HEK293T (cell line): ENCODE measurements around the gene COL11A1.
"Not testable (repeated sequence)": the region's sequence is repeated elsewhere in the genome, so short reads cannot be mapped to it uniquely, and the experiment has no call there.

Experiments
- CTCF ChIA-PET: fragments of 350-600 bp; formaldehyde crosslinking; extraction: SDS; loops from one replicate; lab custom pipeline; 2021; ENCODE audit warnings: antibody characterized with exemption, inconsistent platforms; lab: Yijun Ruan, JAX
- POLR2A ChIA-PET: fragments of 350-600 bp; formaldehyde crosslinking; extraction: SDS; loops from one replicate; lab custom pipeline; 2020; ENCODE audit warnings: antibody characterized with exemption, inconsistent platforms; lab: Yijun Ruan, JAX
- DNase-seq: peaks from one replicate; pipeline ENCODE4 v3.0.0; 2012; ENCODE audit warnings: mixed read lengths; ENCODE audit errors: extremely low spot score
- ARNT ChIP-seq: fragments of 450-650 bp; IDR thresholded peaks from 2 replicates; pipeline ENCODE4 v1.6.1; 2017; ENCODE audit warnings: mild to moderate bottlenecking
- BHLHE40 ChIP-seq: fragments of 450-650 bp; IDR thresholded peaks from 2 replicates; pipeline ENCODE4 v1.6.1; 2016; ENCODE audit warnings: mild to moderate bottlenecking, moderate library complexity, borderline replicate concordance
- CTBP1 ChIP-seq: fragments of 450-650 bp; IDR thresholded peaks from 2 replicates; pipeline ENCODE4 v1.6.1; 2016; ENCODE audit warnings: borderline replicate concordance
- ELF4 ChIP-seq: fragments of 450-650 bp; IDR thresholded peaks from 2 replicates; pipeline ENCODE4 v1.6.1; 2017; ENCODE audit warnings: antibody characterized with exemption
- FOXA1 ChIP-seq: fragments of 450-650 bp; IDR thresholded peaks from 2 replicates; pipeline ENCODE4 v1.6.1; 2016; ENCODE audit warnings: mild to moderate bottlenecking
- FOXK2 ChIP-seq: fragments of 450-650 bp; IDR thresholded peaks from 2 replicates; pipeline ENCODE4 v1.6.1; 2016; ENCODE audit warnings: mild to moderate bottlenecking
- FOXM1 ChIP-seq: fragments of 450-650 bp; IDR thresholded peaks from 2 replicates; pipeline ENCODE4 v1.6.1; 2017; ENCODE audit warnings: mild to moderate bottlenecking, borderline replicate concordance
- HDGF ChIP-seq: fragments of 450-650 bp; IDR thresholded peaks from 2 replicates; pipeline ENCODE4 v1.6.1; 2017; ENCODE audit warnings: antibody characterized with exemption, borderline replicate concordance
- L3MBTL2 ChIP-seq: fragments of 450-650 bp; conservative IDR thresholded peaks from 2 replicates; pipeline ENCODE4 v1.6.1; 2016; ENCODE audit warnings: mild to moderate bottlenecking
- LEF1 ChIP-seq: fragments of 450-650 bp; IDR thresholded peaks from 2 replicates; pipeline ENCODE4 v1.6.1; 2017; ENCODE audit warnings: mild to moderate bottlenecking, borderline replicate concordance
- NFRKB ChIP-seq: fragments of 450-650 bp; IDR thresholded peaks from 2 replicates; pipeline ENCODE4 v1.6.1; 2016; ENCODE audit warnings: mild to moderate bottlenecking, moderate library complexity
- SP1 ChIP-seq: fragments of 450-650 bp; IDR thresholded peaks from 2 replicates; pipeline ENCODE4 v1.6.1; 2017
- SUZ12 ChIP-seq: fragments of 450-650 bp; IDR thresholded peaks from 2 replicates; pipeline ENCODE4 v1.6.1; 2016; ENCODE audit warnings: mild to moderate bottlenecking
- TARDBP ChIP-seq: fragments of 450-650 bp; IDR thresholded peaks from 2 replicates; pipeline ENCODE4 v1.6.1; 2016
- ZNF384 ChIP-seq: fragments of 450-650 bp; IDR thresholded peaks from 2 replicates; pipeline ENCODE4 v1.6.1; 2016
- TF ChIP-seq, protein P1 (sequence below): fragments of 450-650 bp; IDR thresholded peaks from 2 replicates; pipeline ENCODE4 v1.6.1; 2016

Gene COL11A1

DNA sequence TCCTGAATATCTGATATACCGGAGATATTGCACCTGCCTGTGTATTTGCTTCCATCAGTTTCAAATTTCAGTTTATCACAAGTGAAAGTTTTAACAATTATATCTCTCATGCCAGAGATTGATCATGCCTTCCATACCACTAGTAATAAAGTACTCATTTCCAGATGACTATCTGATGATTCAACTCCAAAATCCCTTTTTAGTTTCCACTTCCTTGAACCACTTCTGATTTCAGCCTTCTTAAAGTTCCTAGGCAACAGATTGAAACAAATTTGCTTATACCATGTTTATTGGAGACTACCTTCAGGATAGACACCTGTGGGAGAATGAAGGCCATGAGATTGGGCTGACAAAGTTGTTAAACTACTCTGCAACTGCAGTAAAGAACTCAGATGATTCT, 21.5 kb upstream of the COL11A1 start:
- TF ChIP-seq L3MBTL2 (no peak), SP1 (no peak), NFRKB (no peak)
- TF ChIP-seq, protein P1, sequence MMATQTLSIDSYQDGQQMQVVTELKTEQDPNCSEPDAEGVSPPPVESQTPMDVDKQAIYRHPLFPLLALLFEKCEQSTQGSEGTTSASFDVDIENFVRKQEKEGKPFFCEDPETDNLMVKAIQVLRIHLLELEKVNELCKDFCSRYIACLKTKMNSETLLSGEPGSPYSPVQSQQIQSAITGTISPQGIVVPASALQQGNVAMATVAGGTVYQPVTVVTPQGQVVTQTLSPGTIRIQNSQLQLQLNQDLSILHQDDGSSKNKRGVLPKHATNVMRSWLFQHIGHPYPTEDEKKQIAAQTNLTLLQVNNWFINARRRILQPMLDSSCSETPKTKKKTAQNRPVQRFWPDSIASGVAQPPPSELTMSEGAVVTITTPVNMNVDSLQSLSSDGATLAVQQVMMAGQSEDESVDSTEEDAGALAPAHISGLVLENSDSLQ = no peak
- CTCF ChIA-PET = no interaction called here
- POLR2A ChIA-PET = no interaction called here
- DNase-seq = no peak

DNA sequence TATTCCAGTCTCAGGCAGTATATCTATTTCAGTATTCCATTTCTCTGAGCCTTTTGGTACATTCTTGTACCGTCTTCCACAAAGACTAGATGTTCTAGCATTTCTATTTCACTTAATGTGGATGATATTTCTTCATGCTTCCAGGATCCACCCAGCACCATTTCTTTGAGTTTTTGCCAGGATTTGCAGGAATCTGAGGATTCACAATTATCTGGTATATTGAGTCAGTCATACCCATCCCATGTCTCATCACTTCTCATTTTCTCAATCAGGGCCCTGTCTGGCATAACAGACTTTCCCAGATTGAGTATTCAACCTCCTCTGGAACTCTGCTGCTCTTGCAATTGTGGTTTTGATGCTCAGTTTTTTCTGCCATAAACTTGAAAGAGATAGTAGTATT, 20.9 kb upstream of the COL11A1 start:
- ChIA-PET POLR2A (no interaction called here), CTCF (no interaction called here)
- TF ChIP-seq, protein P1 = no peak
- TF ChIP-seq ZNF384 (no peak), HDGF (no peak), TARDBP (no peak), LEF1 (no peak), SP1 (no peak), CTBP1 (no peak), L3MBTL2 (no peak), FOXK2 (no peak), ELF4 (no peak), ARNT (no peak), FOXA1 (no peak), FOXM1 (no peak), NFRKB (no peak)
- no peak for DNase-seq

DNA sequence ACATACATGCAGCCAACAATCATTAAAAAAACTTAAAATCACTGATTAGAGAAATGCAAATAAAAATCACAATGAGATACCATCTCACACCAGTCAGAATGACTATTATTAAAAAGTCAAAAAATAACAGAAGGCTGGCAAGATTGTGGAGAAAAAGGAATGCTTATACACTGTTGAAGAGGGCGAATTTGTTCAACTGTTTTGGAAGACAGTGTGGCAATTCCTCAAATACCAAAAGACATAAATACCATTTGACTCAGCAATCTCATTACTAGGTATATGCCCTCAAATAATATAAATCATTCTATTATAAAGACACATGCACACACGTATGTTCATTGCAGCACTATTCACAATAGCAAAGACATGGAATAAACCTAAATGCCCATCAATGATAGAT, 19.9 kb upstream of the COL11A1 start:
- POLR2A ChIA-PET, CTCF ChIA-PET, DNase-seq: not testable (repeated sequence)

DNA sequence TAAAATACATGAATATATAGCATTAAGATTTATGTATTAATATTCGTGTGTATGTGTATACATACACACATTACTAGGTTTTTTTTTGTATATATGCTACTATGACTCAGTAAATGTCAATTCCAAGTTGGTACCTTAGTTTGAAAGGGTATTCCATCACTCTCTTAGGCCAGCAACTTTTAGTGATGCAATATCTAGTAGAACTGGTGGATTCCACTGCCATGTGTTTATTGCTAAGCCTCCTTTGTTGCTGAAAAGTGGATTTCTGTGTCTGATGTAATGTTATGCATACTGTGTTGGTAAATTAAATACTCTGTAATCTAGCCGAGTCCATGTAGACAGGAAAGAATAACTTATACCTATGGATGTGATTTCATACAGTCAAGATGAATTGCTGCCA, 16.9 kb upstream of the COL11A1 start:
- DNase-seq = no peak
- ChIA-PET POLR2A (no interaction called here), CTCF (no interaction called here)
- TF ChIP-seq BHLHE40 (no peak), ZNF384 (no peak)

DNA sequence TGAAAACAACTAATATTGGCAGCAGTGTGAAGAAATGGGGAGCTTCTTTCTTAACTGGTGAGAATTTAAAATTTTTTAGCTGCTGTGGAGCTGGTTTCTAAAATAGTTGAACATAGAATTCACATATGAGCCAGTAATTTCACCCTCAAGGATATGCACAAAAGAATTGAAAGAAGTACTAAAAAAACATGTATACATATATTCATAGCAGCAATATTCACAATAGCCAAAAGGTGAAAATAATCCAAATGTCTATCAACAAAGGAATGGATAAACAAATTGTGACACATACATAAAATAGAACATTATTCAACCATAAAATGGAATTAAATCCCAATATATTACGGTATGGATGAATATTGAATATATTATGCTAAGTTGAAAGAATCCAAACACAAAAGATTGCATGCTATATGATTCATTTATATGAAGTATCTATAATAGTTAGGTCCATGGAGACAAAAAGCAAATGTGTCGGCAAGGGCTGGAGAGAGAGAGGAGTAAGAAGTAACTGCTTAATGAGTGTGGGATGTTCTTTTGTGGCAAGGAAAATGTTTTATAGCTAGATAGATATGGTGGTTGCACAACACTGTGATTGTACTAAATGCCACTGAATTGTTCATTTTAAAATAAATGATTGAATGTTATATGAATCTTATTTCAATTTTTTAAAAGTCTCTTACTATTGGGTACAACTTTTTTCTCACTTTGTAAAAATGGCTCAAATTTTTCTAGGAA, 14.8 kb upstream of the COL11A1 start:
- ChIA-PET CTCF (no interaction called here), POLR2A (no interaction called here)
- no peak for DNase-seq
- TF ChIP-seq SP1 = no peak
- no peak for TF ChIP-seq L3MBTL2
- TF ChIP-seq NFRKB = no peak
- TF ChIP-seq HDGF = no peak
- TF ChIP-seq, protein P1 = no peak

DNA sequence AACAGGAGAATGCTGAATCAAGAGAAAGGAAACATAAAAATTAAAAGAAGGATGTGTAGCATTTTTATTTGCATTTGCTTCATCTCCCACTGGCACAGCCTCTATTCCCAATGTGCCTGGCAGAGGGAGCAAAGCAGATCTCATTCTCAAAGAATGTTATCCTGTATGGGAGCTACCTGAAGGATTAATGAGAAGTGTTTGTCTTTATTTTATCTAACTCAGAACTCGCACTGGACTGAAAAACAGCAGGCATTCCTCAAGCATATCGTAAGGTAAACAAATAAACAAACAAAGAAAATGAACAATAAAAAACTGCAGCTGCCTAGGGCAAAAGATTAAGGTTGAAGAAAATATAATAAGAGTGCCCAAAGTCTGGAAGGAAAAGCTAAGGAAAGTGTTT, 12.7 kb upstream of the COL11A1 start:
- no peak for DNase-seq
- ChIA-PET POLR2A (no interaction called here), CTCF (no interaction called here)
- TF ChIP-seq FOXM1 (no peak), BHLHE40 (no peak), FOXK2 (no peak), SUZ12 (no peak), CTBP1 (no peak), L3MBTL2 (no peak), NFRKB (no peak), ARNT (no peak), FOXA1 (no peak), TARDBP (no peak)
- TF ChIP-seq, protein P1 = no peak

DNA sequence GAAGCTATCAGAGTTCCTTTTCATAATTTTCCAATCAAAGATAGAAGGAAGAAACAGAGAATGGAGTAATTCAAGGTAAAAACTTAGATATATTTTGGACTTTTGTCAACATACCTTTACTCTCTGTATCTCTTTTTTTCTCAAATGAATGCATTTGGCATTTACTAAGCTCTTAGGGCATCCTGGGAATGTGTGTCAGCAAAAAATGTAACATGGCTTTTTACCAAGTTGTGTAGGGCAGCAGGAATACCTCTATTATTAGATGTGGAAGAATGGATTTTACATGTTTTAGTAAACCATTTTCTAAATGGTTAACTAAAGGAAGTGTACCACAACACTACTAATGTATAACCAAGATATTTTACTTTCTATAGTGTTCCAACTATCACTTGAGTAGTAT, 4.2 kb upstream of the COL11A1 start:
- ChIA-PET CTCF (no interaction called here), POLR2A (no interaction called here)
- TF ChIP-seq SP1 (no peak), FOXA1 (no peak), CTBP1 (no peak), LEF1 (no peak), ARNT (no peak), FOXM1 (no peak), L3MBTL2 (no peak), ELF4 (no peak)
- no peak for DNase-seq
